Keratinocyte (primary cell): ENCODE results near the gene MLLT3. TPM values are rescaled to one million over a fixed set of nuclear protein-coding genes. Genes with fewer than 3 reads are reported as not detected.

ENCODE experiments used
- DNase-seq: peaks from one replicate; pipeline ENCODE4 v3.0.0-alpha.2; 2011; ENCODE audit warnings: low read depth, missing footprints, low spot score
- FAIRE-seq: peaks from 2 replicates; lab custom pipeline; 2011; peaks lifted over from hg19 to GRCh38; lab: Jason Lieb, UNC
- H2AFZ ChIP-seq: 2 replicates; pipeline ENCODE4 v1.6.0; 2012; ENCODE audit warnings: low read length, control low read depth, inconsistent platforms; ENCODE audit not compliant: control insufficient read depth
- H3K27ac ChIP-seq: 2 replicates; pipeline ENCODE4 v1.5.1; 2011; ENCODE audit warnings: low read length; ENCODE audit not compliant: control insufficient read depth, insufficient read depth
- H3K27me3 ChIP-seq: 3 replicates; pipeline ENCODE4 v1.6.0; 2011; ENCODE audit warnings: low read length; ENCODE audit not compliant: control insufficient read depth, insufficient read depth; ENCODE audit errors: extremely low read depth
- H3K36me3 ChIP-seq, 2 experiments: 2 replicates in 1 of 2; 3 replicates in 1 of 2; pipeline ENCODE4 v1.5.1; 2011; ENCODE audit warnings: low read length in 2 of 2, mild to moderate bottlenecking in 1 of 2; ENCODE audit not compliant: control insufficient read depth in 2 of 2, insufficient read depth in 2 of 2; ENCODE audit errors: extremely low read depth in 1 of 2
- H3K4me1 ChIP-seq: 3 replicates; pipeline ENCODE4 v1.5.1; 2011; ENCODE audit warnings: low read length; ENCODE audit not compliant: control insufficient read depth, insufficient read depth; ENCODE audit errors: extremely low read depth
- H3K4me2 ChIP-seq: 3 replicates; pipeline ENCODE4 v1.6.0; 2011; ENCODE audit warnings: low read depth, low read length; ENCODE audit not compliant: control insufficient read depth, insufficient read depth; ENCODE audit errors: extremely low read depth
- H3K4me3 ChIP-seq, 3 experiments: fragments of 200-600 bp in 1 of 3; sonication (generic) in 1 of 3; 2 replicates in 2 of 3; 3 replicates in 1 of 3; pipeline ENCODE4 v1.5.1; 2011 to 2016; ENCODE audit warnings: low read length in 3 of 3, mild to moderate bottlenecking in 3 of 3, control low read depth in 2 of 3, inconsistent platforms in 1 of 3, low read depth in 1 of 3, mixed read lengths in 1 of 3, mixed run types in 1 of 3, moderate library complexity in 1 of 3; ENCODE audit not compliant: control insufficient read depth in 2 of 3, insufficient read depth in 2 of 3; ENCODE audit errors: extremely low read depth in 1 of 3
- H3K79me2 ChIP-seq: 2 replicates; pipeline ENCODE4 v1.6.0; 2012; ENCODE audit warnings: low read length; ENCODE audit not compliant: control insufficient read depth, insufficient read depth
- H3K9ac ChIP-seq: 3 replicates; pipeline ENCODE4 v1.6.0; 2011; ENCODE audit warnings: low read length; ENCODE audit not compliant: control insufficient read depth, insufficient read depth; ENCODE audit errors: extremely low read depth
- H3K9me1 ChIP-seq: 3 replicates; pipeline ENCODE4 v1.6.0; 2011; ENCODE audit warnings: low read length; ENCODE audit not compliant: control insufficient read depth, insufficient read depth; ENCODE audit errors: extremely low read depth
- H3K9me3 ChIP-seq: 2 replicates; pipeline ENCODE4 v1.5.1; 2012; ENCODE audit warnings: low read depth, low read length; ENCODE audit not compliant: control insufficient read depth
- H4K20me1 ChIP-seq: 3 replicates; pipeline ENCODE4 v1.6.0; 2011; ENCODE audit warnings: low read length; ENCODE audit not compliant: control insufficient read depth, insufficient read depth; ENCODE audit errors: extremely low read depth
- EZH2 ChIP-seq: IDR thresholded peaks from one replicate; pipeline ENCODE4 v1.6.1; 2012; ENCODE audit warnings: inconsistent platforms, mild to moderate bottlenecking, low read length, moderate library complexity
- dilution Hi-C: fragments of 300-500 bp; cut with MboI; formaldehyde crosslinking; loops from one replicate; pipeline ENCODE4 v1.7.0; 2020; ENCODE audit warnings: low sequenced_read_pairs; ENCODE audit not compliant: extremely low pct_ligation_motif_present
- polyA plus RNA-seq, 5 experiments: library from polyadenylated mRNA; depleted of rRNA in 3 of 5; stranded (reverse) in 3 of 5; stranded (forward) in 1 of 5; unstranded in 1 of 5; fragments of >200 nt; gene quantifications; 1 replicate in 1 of 5; 2 replicates in 3 of 5; 3 replicates in 1 of 5; pipeline versions ENCODE4 v1.2.1 to v1.2.3, GENCODE V29; 2011 to 2012; ENCODE audit warnings: missing spikeins in 2 of 5, low read depth in 1 of 5, low replicate concordance in 1 of 5
- TF ChIP-seq, protein P1 (sequence below), 3 experiments: IDR thresholded peaks in 1 of 3; conservative IDR thresholded peaks in 1 of 3; optimal IDR thresholded peaks in 1 of 3; 2 replicates in 2 of 3; 3 replicates in 1 of 3; pipeline versions ENCODE3 to v1.5.1; 2011; ENCODE audit warnings: low read length in 3 of 3, mild to moderate bottlenecking in 3 of 3, moderate library complexity in 2 of 3, control low read depth in 1 of 3, inconsistent platforms in 1 of 3; ENCODE audit not compliant: insufficient read depth in 2 of 3; ENCODE audit errors: extremely low read depth in 1 of 3

The MLLT3 gene
- polyA plus RNA-seq, 1 donor (not counting 4 experiments of a cell fraction or from before 2014, with no cell fraction given) = 17.0 TPM

DNA sequence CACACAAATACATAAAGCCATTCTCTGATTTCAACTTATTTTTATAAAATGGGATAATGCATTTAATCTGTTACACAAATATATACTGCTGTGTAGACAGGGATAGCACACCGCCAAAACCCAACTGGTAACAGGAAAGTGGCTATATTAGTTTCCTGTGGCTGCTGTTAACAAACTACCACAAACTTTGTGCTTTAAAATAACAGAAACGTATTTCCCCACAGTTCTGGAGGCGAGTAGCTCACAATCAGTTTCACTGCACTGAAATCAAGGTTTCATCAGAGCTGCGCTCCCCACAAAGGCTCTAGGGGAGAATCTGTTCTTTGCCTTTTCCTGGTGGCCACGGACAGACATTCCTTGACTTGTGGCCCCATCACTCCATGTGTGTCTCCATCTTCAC, 94.0 kb downstream of the MLLT3 start:
- H3K79me2 ChIP-seq = no peaks in the 10 kb centered on the region
- FAIRE-seq = no peak
- H3K27ac ChIP-seq = no peak overlapping the region
- no peak overlapping the region for H3K4me2 ChIP-seq
- TF ChIP-seq EZH2 = no peak
- TF ChIP-seq, protein P1, sequence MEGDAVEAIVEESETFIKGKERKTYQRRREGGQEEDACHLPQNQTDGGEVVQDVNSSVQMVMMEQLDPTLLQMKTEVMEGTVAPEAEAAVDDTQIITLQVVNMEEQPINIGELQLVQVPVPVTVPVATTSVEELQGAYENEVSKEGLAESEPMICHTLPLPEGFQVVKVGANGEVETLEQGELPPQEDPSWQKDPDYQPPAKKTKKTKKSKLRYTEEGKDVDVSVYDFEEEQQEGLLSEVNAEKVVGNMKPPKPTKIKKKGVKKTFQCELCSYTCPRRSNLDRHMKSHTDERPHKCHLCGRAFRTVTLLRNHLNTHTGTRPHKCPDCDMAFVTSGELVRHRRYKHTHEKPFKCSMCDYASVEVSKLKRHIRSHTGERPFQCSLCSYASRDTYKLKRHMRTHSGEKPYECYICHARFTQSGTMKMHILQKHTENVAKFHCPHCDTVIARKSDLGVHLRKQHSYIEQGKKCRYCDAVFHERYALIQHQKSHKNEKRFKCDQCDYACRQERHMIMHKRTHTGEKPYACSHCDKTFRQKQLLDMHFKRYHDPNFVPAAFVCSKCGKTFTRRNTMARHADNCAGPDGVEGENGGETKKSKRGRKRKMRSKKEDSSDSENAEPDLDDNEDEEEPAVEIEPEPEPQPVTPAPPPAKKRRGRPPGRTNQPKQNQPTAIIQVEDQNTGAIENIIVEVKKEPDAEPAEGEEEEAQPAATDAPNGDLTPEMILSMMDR (optimal IDR thresholded peaks at IDR 0.05 in 1 of 3, IDR thresholded peaks at IDR 0.05 in 1 of 3, conservative IDR thresholded peaks at IDR 0.05 in 1 of 3; ENCODE audit: extremely low read depth in 1 of 3, insufficient read depth in 2 of 3, low read length in 3 of 3) = no peak
- no peaks in the 10 kb centered on the region for H3K4me1 ChIP-seq
- H3K9me1 ChIP-seq = no peaks in the 10 kb centered on the region
- H3K9me3 ChIP-seq = no peaks in the 10 kb centered on the region
- no peak for DNase-seq
- no peak overlapping the region for H3K4me3 ChIP-seq
- dilution Hi-C loops = no loop called here
- no peaks in the 10 kb centered on the region for H3K27me3 ChIP-seq
- no peak overlapping the region for H3K9ac ChIP-seq
- H2AFZ ChIP-seq = no peak overlapping the region
- H4K20me1 ChIP-seq = no peaks in the 10 kb centered on the region
- H3K36me3 ChIP-seq = no peaks in the 10 kb centered on the region

- no peaks in the 10 kb centered on the region for H3K4me1 ChIP-seq
- H2AFZ ChIP-seq = no peak overlapping the region
- no peaks in the 10 kb centered on the region for H3K9me1 ChIP-seq
- H3K4me2 ChIP-seq = no peak overlapping the region
- peak; percentile 34 for FAIRE-seq
- dilution Hi-C loops = no loop called here
- DNase-seq = no peak
- H3K27ac ChIP-seq = no peak overlapping the region
- no peaks in the 10 kb centered on the region for H3K36me3 ChIP-seq
- H3K9ac ChIP-seq = no peak overlapping the region
- no peaks in the 10 kb centered on the region for H3K9me3 ChIP-seq
- H3K79me2 ChIP-seq = no peaks in the 10 kb centered on the region
- H3K27me3 ChIP-seq = no peaks in the 10 kb centered on the region
- H4K20me1 ChIP-seq = no peaks in the 10 kb centered on the region
- no peak for TF ChIP-seq EZH2
- TF ChIP-seq, protein P1 (optimal IDR thresholded peaks at IDR 0.05 in 1 of 3, IDR thresholded peaks at IDR 0.05 in 1 of 3, conservative IDR thresholded peaks at IDR 0.05 in 1 of 3; ENCODE audit: extremely low read depth in 1 of 3, insufficient read depth in 2 of 3, low read length in 3 of 3) = peak in 2 of 3 experiments; percentile 21 to 38
- H3K4me3 ChIP-seq = no peak overlapping the region
Observed at GRCh38 chr9:20526500-20527319, 95.6 kb downstream of the MLLT3 start.
